SK-N-SH (cell line): Measurements from ENCODE around the gene KCTD3. TPM values are rescaled to one million over a fixed set of nuclear protein-coding genes. Genes with fewer than 3 reads are reported as not detected.

Experiments used
- CTCF ChIA-PET: fragments of 300-600, 350-600 bp; formaldehyde crosslinking; extraction: SDS; loops from one replicate; lab custom pipeline; 2021; lab: Yijun Ruan, JAX
- POLR2A ChIA-PET: fragments of 350-600 bp; sonication (Branson Sonifier 250); formaldehyde crosslinking; extraction: SDS; loops from one replicate; lab custom pipeline; 2020; ENCODE audit warnings: antibody characterized with exemption, inconsistent platforms; lab: Yijun Ruan, JAX
- DNase-seq: peaks from one replicate; pipeline ENCODE4 v3.0.0; 2012
- H2AFZ ChIP-seq: fragments of 200-600 bp; sonication (generic); 2 replicates; pipeline ENCODE4 v1.8.1; 2016; ENCODE audit warnings: antibody characterized with exemption, mild to moderate bottlenecking, low read depth
- H3F3A ChIP-seq: fragments of 200-600 bp; sonication (generic); replicated peaks from 2 replicates; pipeline ENCODE3; 2016; ENCODE audit warnings: antibody characterized with exemption, mild to moderate bottlenecking; ENCODE audit not compliant: insufficient read depth
- H3K27ac ChIP-seq, 2 experiments: fragments of 200-500 bp in 1 of 2; fragments of 200-600 bp in 1 of 2; sonication (Bioruptor generic) in 1 of 2; sonication (generic), shearing (Covaris generic) in 1 of 2; 2 replicates each; pipeline versions ENCODE4 v1.5.1 to v1.6.1; 2014 to 2016; ENCODE audit warnings: low read depth in 2 of 2, inconsistent platforms in 1 of 2, low read length in 1 of 2, mild to moderate bottlenecking in 1 of 2, mixed read lengths in 1 of 2
- H3K27me3 ChIP-seq: fragments of 200-600 bp; sonication (generic), shearing (Covaris generic); 2 replicates; pipeline ENCODE4 v1.6.1; 2016; ENCODE audit warnings: mixed run types; ENCODE audit not compliant: insufficient read depth
- H3K36me3 ChIP-seq, 2 experiments: fragments of 200-500 bp in 1 of 2; fragments of 200-600 bp in 1 of 2; sonication (Bioruptor generic) in 1 of 2; sonication (generic) in 1 of 2; replicated peaks in 1 of 2; 2 replicates each; pipeline versions ENCODE3 to v1.5.1; 2014 to 2016; ENCODE audit warnings: low read length in 1 of 2, mild to moderate bottlenecking in 1 of 2; ENCODE audit not compliant: insufficient read depth in 2 of 2, control insufficient read depth in 1 of 2
- H3K4me1 ChIP-seq, 2 experiments: fragments of 200-500 bp in 1 of 2; fragments of 200-600 bp in 1 of 2; sonication (Bioruptor generic) in 1 of 2; sonication (generic), shearing (Covaris generic) in 1 of 2; 2 replicates each; pipeline versions ENCODE4 v1.5.1 to v1.6.1; 2014 to 2016; ENCODE audit warnings: low read depth in 1 of 2, low read length in 1 of 2, mixed run types in 1 of 2; ENCODE audit not compliant: insufficient read depth in 2 of 2, control insufficient read depth in 1 of 2
- H3K4me2 ChIP-seq: fragments of 200-600 bp; sonication (generic), shearing (Covaris generic); 2 replicates; pipeline ENCODE4 v1.6.1; 2017; ENCODE audit warnings: mixed run types
- H3K4me3 ChIP-seq, 2 experiments: fragments of 200-500 bp in 1 of 2; fragments of 200-600 bp in 1 of 2; sonication (Bioruptor generic) in 1 of 2; sonication (generic), shearing (Covaris generic) in 1 of 2; 2 replicates each; pipeline versions ENCODE4 v1.5.1 to v1.8.1; 2014 to 2016; ENCODE audit warnings: low read depth in 2 of 2, inconsistent platforms in 1 of 2, low read length in 1 of 2, mild to moderate bottlenecking in 1 of 2, mixed read lengths in 1 of 2, moderate library complexity in 1 of 2
- H3K79me2 ChIP-seq: fragments of 200-600 bp; sonication (generic); 2 replicates; pipeline ENCODE4 v1.8.1; 2017; ENCODE audit warnings: mild to moderate bottlenecking; ENCODE audit not compliant: insufficient read depth
- H3K9ac ChIP-seq: fragments of 200-600 bp; sonication (generic); 2 replicates; pipeline ENCODE4 v1.6.1; 2017; ENCODE audit warnings: mixed run types
- H3K9me2 ChIP-seq: fragments of 200-600 bp; sonication (generic); 2 replicates; pipeline ENCODE4 v1.6.1; 2017; ENCODE audit warnings: mixed run types
- H3K9me3 ChIP-seq: fragments of 200-600 bp; sonication (generic); 2 replicates; pipeline ENCODE4 v1.6.1; 2017; ENCODE audit warnings: mixed run types, mild to moderate bottlenecking, moderate library complexity
- H4K20me1 ChIP-seq: fragments of 200-600 bp; sonication (generic); 2 replicates; pipeline ENCODE4 v1.6.1; 2017; ENCODE audit warnings: mild to moderate bottlenecking, mixed run types; ENCODE audit not compliant: insufficient read depth
- CHD2 ChIP-seq: fragments of 150-350 bp; IDR thresholded peaks from 2 replicates; pipeline ENCODE4 v1.6.1; 2018; ENCODE audit warnings: low read length; ENCODE audit not compliant: partially characterized antibody
- ELF1 ChIP-seq: IDR thresholded peaks from 2 replicates; pipeline ENCODE4 v1.4.0; 2012
- EP300 ChIP-seq, 2 experiments: IDR thresholded peaks; 2 replicates each; pipeline versions ENCODE4 v1.4.0 to v1.6.1; 2012; ENCODE audit warnings: borderline replicate concordance in 1 of 2, low read depth in 1 of 2, low read length in 1 of 2
- FOSL2 ChIP-seq: IDR thresholded peaks from 2 replicates; pipeline ENCODE4 v1.4.0; 2012; ENCODE audit warnings: low read depth, mild to moderate bottlenecking, moderate library complexity, borderline replicate concordance
- FOXJ3 ChIP-seq: sonication (generic); formaldehyde crosslinking; IDR thresholded peaks from 2 replicates; pipeline ENCODE4 v1.5.1; 2020; ENCODE audit warnings: mild to moderate bottlenecking, missing genetic modification reagents
- FOXM1 ChIP-seq: IDR thresholded peaks from 2 replicates; pipeline ENCODE4 v1.4.0; 2012; ENCODE audit warnings: low read depth, mild to moderate bottlenecking
- JUND ChIP-seq: IDR thresholded peaks from 2 replicates; pipeline ENCODE4 v1.4.0; 2012
- MEF2A ChIP-seq: IDR thresholded peaks from 2 replicates; pipeline ENCODE4 v1.4.0; 2012; ENCODE audit warnings: low read depth, borderline replicate concordance
- RAD21 ChIP-seq: IDR thresholded peaks from 2 replicates; pipeline ENCODE4 v1.6.1; 2012; ENCODE audit warnings: mild to moderate bottlenecking, low read length
- RFX5 ChIP-seq: IDR thresholded peaks from 2 replicates; pipeline ENCODE4 v1.6.1; 2012; ENCODE audit warnings: mild to moderate bottlenecking, improper control_type of control experiment, low read length
- SMC3 ChIP-seq: IDR thresholded peaks from 2 replicates; pipeline ENCODE4 v1.6.1; 2012; ENCODE audit warnings: low read depth, low read length, improper control_type of control experiment
- TEAD4 ChIP-seq: IDR thresholded peaks from 2 replicates; pipeline ENCODE4 v1.4.0; 2012; ENCODE audit warnings: mild to moderate bottlenecking, borderline replicate concordance; ENCODE audit not compliant: insufficient read depth
- WGBS: methylation state at CpG from one replicate; pipeline ENCODE4 v1.1.6; 2017; ENCODE audit warnings: low lambda C conversion rate; 5-methylcytosine and 5-hydroxymethylcytosine counted together
- polyA plus RNA-seq, 3 experiments: library from polyadenylated mRNA; depleted of rRNA; stranded (reverse); fragments of >200 nt; gene quantifications; 2 replicates each; pipeline ENCODE4 v1.2.3, GENCODE V29; 2012
- TF ChIP-seq, protein P1 (sequence below): IDR thresholded peaks from 2 replicates; pipeline ENCODE4 v1.4.0; 2012; ENCODE audit warnings: low read depth
- TF ChIP-seq, protein P2 (sequence below): IDR thresholded peaks from 2 replicates; pipeline ENCODE4 v1.4.0; 2012; ENCODE audit warnings: low read depth, borderline replicate concordance
- TF ChIP-seq, protein P3 (sequence below): fragments of 200-600 bp; sonication (generic); IDR thresholded peaks from 2 replicates; pipeline ENCODE4 v1.6.1; 2017; ENCODE audit warnings: antibody characterized with exemption, mild to moderate bottlenecking, moderate library complexity

KCTD3 gene
- polyA plus RNA-seq, 1 of the 3 experiments (the other 2 are of a cell fraction), result 34.8 TPM

DNA sequence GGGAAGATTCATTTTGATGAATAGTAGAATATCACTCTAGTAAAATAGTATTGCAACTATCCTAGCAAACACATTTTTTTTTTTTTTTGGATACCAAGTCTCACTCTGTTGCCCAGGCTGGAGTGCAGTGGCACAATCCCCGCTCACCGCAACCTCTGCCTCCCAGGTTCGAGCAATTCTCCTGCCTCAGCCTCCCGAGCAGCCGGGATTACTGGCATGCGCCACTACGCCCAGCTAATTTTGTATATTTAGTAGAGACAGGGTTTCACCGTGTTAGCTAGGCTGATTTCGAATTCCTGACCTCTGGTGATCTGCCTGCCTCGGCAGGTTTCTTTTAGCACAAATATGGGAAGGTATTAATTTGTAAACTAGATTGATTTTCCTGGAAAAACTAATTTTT, 33.8 kb downstream of the KCTD3 start:
- no peaks in the 10 kb centered on the region for H3K9me3 ChIP-seq
- H3K4me1 ChIP-seq, result no peaks in the 10 kb centered on the region; a peak in 2 of 4 replicates
- H3K4me3 ChIP-seq, result no peak overlapping the region
- TF ChIP-seq FOSL2, result no peak
- no peak for TF ChIP-seq SMC3
- TF ChIP-seq FOXJ3 (CRISPR knock-in tag), result no peak
- no peak for TF ChIP-seq MEF2A
- TF ChIP-seq, all 33 proteins: peak for 0
- no peaks in the 10 kb centered on the region for H3K9me2 ChIP-seq
- no peaks in the 10 kb centered on the region for H3K27me3 ChIP-seq
- H3F3A ChIP-seq, result no peaks in the 10 kb centered on the region
- 97% methylated on average over 10 of the region's 10 CpGs for WGBS
- CTCF ChIA-PET, result interaction anchor here (0.7 kb wide), 1 partner anchor 1573 kb away, joined by 4 read pairs; no protein-coding TSS in a partner anchor
- H3K79me2 ChIP-seq, result no peaks in the 10 kb centered on the region
- no peaks in the 10 kb centered on the region for H4K20me1 ChIP-seq
- no peak overlapping the region for H2AFZ ChIP-seq
- POLR2A ChIA-PET, result no interaction called here
- peaks cover 32 to 85% of the 10 kb centered on the region in 2 experiments for H3K36me3 ChIP-seq
- DNase-seq, result no peak
- H3K9ac ChIP-seq, result no peak overlapping the region
- no peak overlapping the region for H3K4me2 ChIP-seq
- no peak overlapping the region for H3K27ac ChIP-seq

DNA sequence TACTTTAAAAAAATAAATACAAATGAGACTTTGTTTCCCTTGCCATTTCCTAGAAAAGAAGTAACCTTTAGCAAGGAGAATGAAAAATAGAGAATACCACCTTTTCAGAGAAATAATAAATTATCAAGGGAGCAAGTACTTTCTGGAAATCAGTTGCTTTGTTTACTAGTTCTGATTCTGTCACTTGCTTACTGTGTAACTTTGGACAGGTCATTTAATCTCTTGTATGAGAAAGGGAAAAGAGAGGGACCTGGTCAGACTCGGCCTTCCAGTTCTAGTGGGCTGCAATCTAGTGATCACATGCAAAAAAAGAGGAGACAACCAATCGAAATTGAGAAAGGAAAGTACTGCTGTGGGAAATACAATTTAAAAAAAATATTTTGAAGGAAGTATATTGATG, 34.2 kb downstream of the KCTD3 start:
- H4K20me1 ChIP-seq, result no peaks in the 10 kb centered on the region
- TF ChIP-seq RAD21 (no peak), TEAD4 (no peak), ELF1 (no peak), FOXM1 (no peak), CHD2 (no peak), EP300 (IDR thresholded peaks at IDR 0.05; ENCODE audit: borderline replicate concordance in 1 of 2, low read depth in 1 of 2, low read length in 1 of 2) (no peak), RFX5 (no peak), JUND (no peak)
- TF ChIP-seq, protein P1, sequence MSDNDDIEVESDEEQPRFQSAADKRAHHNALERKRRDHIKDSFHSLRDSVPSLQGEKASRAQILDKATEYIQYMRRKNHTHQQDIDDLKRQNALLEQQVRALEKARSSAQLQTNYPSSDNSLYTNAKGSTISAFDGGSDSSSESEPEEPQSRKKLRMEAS, result no peak
- TF ChIP-seq, protein P2, sequence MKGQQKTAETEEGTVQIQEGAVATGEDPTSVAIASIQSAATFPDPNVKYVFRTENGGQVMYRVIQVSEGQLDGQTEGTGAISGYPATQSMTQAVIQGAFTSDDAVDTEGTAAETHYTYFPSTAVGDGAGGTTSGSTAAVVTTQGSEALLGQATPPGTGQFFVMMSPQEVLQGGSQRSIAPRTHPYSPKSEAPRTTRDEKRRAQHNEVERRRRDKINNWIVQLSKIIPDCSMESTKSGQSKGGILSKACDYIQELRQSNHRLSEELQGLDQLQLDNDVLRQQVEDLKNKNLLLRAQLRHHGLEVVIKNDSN, result no peak
- TF ChIP-seq, protein P3, sequence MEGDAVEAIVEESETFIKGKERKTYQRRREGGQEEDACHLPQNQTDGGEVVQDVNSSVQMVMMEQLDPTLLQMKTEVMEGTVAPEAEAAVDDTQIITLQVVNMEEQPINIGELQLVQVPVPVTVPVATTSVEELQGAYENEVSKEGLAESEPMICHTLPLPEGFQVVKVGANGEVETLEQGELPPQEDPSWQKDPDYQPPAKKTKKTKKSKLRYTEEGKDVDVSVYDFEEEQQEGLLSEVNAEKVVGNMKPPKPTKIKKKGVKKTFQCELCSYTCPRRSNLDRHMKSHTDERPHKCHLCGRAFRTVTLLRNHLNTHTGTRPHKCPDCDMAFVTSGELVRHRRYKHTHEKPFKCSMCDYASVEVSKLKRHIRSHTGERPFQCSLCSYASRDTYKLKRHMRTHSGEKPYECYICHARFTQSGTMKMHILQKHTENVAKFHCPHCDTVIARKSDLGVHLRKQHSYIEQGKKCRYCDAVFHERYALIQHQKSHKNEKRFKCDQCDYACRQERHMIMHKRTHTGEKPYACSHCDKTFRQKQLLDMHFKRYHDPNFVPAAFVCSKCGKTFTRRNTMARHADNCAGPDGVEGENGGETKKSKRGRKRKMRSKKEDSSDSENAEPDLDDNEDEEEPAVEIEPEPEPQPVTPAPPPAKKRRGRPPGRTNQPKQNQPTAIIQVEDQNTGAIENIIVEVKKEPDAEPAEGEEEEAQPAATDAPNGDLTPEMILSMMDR, result no peak
- H3F3A ChIP-seq, result no peaks in the 10 kb centered on the region
- H3K79me2 ChIP-seq, result no peaks in the 10 kb centered on the region
- peaks cover 0 to 3% of the 10 kb centered on the region in 2 experiments; a peak in 2 of 4 replicates for H3K4me1 ChIP-seq
- no peak for DNase-seq
- CTCF ChIA-PET, result no interaction called here
- H2AFZ ChIP-seq, result no peak overlapping the region
- POLR2A ChIA-PET, result no interaction called here
- WGBS, result 83% methylated on average over 2 of the region's 2 CpGs
- H3K9me3 ChIP-seq, result no peaks in the 10 kb centered on the region
- H3K27me3 ChIP-seq, result no peaks in the 10 kb centered on the region
- no peak overlapping the region for H3K27ac ChIP-seq
- no peak overlapping the region for H3K4me2 ChIP-seq
- peaks cover 28 to 85% of the 10 kb centered on the region in 2 experiments for H3K36me3 ChIP-seq
- H3K9me2 ChIP-seq, result no peaks in the 10 kb centered on the region
- no peak overlapping the region for H3K9ac ChIP-seq
- no peak overlapping the region for H3K4me3 ChIP-seq
